D721Med (cell line): Measurements from ENCODE around the gene REEP3.

Experiments used
- DNase-seq: peaks from one replicate; pipeline ENCODE4 v3.0.0; 2011; ENCODE audit warnings: low spot score; ENCODE audit not compliant: insufficient read length
- FAIRE-seq: peaks from 2 replicates; lab custom pipeline; 2011; peaks lifted over from hg19 to GRCh38; lab: Jason Lieb, UNC
- CTCF ChIP-seq: IDR thresholded peaks from 2 replicates; pipeline ENCODE4 v1.5.1; 2012; ENCODE audit warnings: mild to moderate bottlenecking, control low read depth; ENCODE audit not compliant: insufficient read depth; ENCODE audit errors: missing control alignments

REEP3 gene

GRCh38 chr10:63547628-63548360 is 26.6 kb downstream of the REEP3 start:
- no peak for FAIRE-seq
- DNase-seq = no peak
- no peak for TF ChIP-seq CTCF

- TF ChIP-seq CTCF = no peak
- DNase-seq (no peak), FAIRE-seq (no peak)
Measured at GRCh38 chr10:63548860-63549259, 27.7 kb downstream of the REEP3 start.

GRCh38 chr10:63549810-63550209 is 28.6 kb downstream of the REEP3 start:
- no peak for TF ChIP-seq CTCF
- no peak for DNase-seq
- FAIRE-seq = no peak

- no peak for TF ChIP-seq CTCF
- FAIRE-seq = no peak
Measured at GRCh38 chr10:63553031-63553430, 31.8 kb downstream of the REEP3 start.

GRCh38 chr10:63553473-63553872 is 32.3 kb downstream of the REEP3 start:
- DNase-seq = no peak
- no peak for TF ChIP-seq CTCF

More at GRCh38 chr10:63553031-63553430, 31.8 kb downstream of the REEP3 start:
- DNase-seq = no peak

GRCh38 chr10:63554657-63555056 is 33.5 kb downstream of the REEP3 start:
- FAIRE-seq (no peak), DNase-seq (no peak)

More at GRCh38 chr10:63553473-63553872, 32.3 kb downstream of the REEP3 start:
- no peak for FAIRE-seq

More at GRCh38 chr10:63554657-63555056, 33.5 kb downstream of the REEP3 start:
- TF ChIP-seq CTCF = no peak
